Left kidney (tissue), 2 donors: ENCODE data around the gene MAN2A1. TPM values are rescaled to one million over a fixed set of nuclear protein-coding genes. Genes with fewer than 3 reads are reported as not detected.

Source experiments
- DNase-seq: peaks from one replicate; pipeline ENCODE4 v3.0.0-alpha.2; 2013
- polyA plus RNA-seq: library from polyadenylated mRNA; unstranded; fragments of 120-200 nt; gene quantifications from one replicate; pipeline ENCODE4 v1.2.1, GENCODE V29; 2013; ENCODE audit not compliant: insufficient read length

The MAN2A1 gene
- polyA plus RNA-seq, 1 donor = 86.1 TPM

DNA sequence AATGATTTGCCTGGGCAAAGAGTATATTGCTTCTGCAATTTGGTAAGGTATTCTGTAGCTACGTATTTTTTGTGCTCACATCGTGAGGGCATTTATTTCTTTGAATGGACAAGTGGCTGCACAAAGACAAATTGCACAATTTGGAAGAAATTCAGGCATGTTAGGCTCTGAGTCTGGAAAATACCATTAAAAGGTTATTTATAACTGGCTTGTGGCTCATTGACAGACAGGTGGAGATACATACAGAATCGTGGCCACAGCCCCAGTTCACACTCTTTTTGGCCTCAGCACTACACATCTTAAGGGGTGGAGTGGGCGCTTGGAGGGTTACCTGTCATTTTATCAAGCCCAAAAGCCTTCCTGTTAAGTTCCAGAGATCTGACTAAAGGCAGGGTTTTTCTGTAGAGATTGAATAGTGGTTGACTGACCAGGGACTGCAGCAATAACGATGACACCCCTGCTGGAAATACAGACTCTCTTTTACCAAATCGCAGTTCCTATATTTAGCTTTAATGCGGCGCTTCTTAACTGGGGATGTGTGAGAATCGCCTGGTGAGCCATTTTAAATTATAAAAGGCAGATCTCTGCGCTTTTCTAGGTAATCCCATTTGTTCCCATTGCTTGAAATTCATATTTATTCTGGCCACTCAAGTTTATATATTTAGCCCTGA, 14.7 kb downstream of the MAN2A1 start:
- no peak for DNase-seq

- no peak for DNase-seq
Observed at GRCh38 chr5:109705596-109705995, 15.9 kb downstream of the MAN2A1 start.

GRCh38 chr5:109706095-109706494, 16.4 kb downstream of the MAN2A1 start:
- DNase-seq = no peak

DNA sequence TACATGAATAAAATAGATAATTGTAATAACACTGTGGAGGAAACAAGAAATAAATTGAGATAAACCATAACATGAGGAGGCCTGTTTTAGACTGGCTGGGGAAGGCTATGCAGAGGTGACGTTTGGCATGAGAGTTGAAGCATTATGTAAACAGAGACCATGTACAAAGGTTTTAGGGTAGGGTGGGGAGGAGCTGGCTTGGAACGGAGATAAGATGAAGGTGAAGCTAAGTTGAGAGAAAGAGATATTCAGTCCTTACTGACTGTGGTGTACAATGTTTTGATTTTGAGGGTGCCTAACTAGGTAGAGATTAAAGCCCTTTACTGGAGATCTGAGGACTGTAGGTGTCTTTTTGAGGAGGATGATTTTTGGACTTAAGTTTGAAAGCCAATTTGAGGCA, 17.8 kb downstream of the MAN2A1 start:
- DNase-seq = no peak

DNA sequence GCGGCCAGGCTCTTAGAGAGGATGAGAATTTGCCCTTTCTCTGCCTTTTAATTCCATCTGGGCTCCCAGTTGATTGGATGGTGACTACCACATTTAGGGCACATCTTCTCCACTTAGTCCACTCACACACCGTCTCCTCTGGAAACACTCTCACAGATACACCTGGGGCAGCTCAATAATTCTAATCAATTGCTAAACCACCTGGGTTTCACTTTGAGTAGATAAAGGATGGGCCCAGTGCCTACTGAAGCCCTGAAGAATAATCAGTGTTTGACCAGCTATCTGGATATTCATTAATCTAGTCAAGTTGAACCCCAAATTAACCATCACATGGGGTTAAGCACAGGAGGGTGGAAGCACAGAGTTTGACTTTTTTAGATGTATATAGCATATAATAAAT, 19.1 kb downstream of the MAN2A1 start:
- no peak for DNase-seq

- no peak for DNase-seq
Observed at GRCh38 chr5:109709225-109709624, 19.5 kb downstream of the MAN2A1 start.

DNA sequence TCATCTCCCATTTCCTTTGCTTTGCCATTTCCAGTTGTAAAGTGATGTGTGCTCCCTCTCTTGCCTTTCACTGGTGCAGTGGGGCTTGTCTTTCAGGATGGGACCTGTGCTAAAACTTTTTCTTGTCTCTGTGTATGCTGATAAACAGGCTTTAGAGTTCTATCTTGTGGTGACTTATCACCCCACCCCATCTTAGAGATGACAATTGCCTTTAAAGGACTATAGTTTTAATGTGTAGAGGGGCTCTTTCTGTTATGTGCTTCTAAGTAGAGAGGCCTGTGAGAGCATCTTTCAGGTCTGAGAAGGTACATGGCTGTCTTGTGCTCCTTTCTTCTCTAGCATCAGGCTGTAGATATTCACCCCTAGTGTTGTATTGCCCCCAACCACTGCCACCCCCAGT, 21.9 kb downstream of the MAN2A1 start:
- no peak for DNase-seq

DNA sequence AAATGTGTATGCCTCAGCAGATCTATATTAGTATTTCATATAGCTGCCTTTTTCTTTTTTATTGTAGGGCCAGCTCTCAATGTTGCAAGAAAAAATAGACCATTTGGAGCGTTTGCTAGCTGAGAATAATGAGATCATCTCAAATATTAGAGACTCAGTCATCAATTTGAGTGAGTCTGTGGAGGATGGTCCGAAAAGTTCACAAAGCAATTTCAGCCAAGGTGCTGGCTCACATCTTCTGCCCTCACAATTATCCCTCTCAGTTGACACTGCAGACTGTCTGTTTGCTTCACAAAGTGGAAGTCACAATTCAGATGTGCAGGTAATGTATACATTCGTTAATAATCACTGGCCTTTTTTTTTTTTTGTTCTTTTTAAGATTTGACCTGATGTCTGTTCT, 23.7 kb downstream of the MAN2A1 start:
- DNase-seq = no peak

DNA sequence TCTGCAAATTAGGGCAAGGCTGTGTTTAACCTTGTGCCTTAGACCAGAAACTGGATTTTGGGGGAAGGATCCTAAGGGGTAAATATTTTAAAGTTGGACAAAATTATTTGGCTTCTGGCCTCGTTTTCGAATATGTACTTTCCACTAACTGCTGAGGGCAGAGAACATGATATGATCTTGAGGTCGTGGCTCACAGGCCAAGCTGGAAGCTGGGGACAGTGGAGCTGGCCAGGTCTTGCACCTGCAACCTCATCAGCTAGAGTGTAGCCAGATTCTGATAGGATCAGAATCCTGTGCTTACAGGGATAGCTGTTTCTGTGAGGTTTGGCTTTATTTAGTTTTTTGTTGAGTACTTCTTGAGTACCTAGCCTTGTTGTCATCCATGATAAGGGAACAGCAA, 24.9 kb downstream of the MAN2A1 start:
- no peak for DNase-seq

DNA sequence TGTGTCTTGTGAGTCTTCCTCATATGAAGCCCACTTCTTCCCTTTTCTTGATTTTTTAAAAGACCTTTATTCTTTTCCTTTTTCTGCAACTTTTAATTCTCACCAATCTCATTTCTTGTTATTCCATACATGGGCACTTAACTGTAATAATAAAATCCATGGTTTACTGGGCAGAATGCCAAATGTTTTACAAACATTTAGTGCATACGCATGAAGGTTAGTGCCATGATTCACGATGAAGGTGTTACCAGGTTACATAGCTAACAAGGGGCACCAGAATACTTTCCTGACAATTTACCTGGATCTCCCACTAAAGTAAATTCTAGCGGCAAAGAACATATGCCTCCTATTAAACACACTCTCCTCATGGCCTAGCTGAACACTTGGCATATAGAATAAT, 28.5 kb downstream of the MAN2A1 start:
- DNase-seq = no peak

GRCh38 chr5:109718632-109719031, 28.9 kb downstream of the MAN2A1 start:
- DNase-seq = no peak

DNA sequence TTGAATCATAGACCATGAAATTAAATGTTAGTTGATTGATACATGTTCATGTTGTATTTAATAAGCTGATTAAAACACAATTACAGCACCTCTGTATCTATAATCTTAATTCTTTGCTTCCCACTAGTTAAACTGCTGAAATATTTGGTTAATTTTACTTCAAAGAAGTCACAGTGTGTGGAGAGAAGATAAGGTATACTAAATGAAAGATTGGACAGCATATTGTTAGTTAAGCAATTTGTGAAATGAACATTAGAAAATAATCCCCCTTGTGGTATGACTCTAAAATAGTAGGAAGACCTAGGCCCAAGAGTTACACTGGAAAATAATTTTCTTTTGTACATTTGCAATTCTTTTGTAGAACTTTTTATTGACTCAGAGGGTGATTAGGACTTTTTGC, 30.3 kb downstream of the MAN2A1 start:
- no peak for DNase-seq

- DNase-seq = no peak
Observed at GRCh38 chr5:109721741-109722140, 32.0 kb downstream of the MAN2A1 start.

DNA sequence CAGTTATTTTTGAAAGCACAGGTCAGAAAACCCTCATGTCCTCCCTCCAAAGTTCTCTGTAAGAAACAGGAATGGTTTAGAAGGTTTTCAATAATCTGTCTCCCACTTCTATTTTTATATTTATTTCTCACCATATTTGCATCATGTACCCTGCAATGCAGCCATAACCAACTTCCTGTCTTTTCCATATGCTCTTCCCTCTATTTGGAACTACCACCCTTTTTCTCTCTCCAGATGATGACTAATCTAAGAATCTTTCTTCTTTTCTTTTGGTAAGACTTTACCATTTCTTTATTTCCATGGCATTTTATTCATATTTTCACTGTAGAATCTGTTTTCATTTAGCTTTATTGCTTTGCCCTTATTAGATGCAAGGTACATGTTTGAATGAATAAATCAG, 33.9 kb downstream of the MAN2A1 start:
- no peak for DNase-seq

DNA sequence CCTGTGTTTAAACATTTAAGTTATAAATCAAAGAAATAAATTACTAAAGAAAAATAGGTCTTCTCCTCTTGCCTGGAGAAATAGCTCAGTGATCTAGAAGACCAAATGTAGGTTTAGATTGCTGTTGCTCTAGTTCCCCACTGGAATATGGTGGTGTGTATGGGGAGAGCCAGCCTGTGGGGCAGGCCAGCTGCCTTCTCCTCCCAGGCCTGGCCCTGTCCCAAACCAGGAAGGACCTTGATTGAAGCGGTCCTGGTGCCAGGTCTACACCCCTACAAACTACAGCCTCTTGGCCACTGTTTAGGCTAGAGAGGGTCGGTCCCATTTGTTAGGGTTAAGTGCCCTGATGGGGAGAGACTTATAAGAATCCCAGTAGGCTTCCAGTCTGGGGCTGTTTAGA, 35.4 kb downstream of the MAN2A1 start:
- no peak for DNase-seq

GRCh38 chr5:109739741-109740728, 50.3 kb downstream of the MAN2A1 start:
- peak; percentile 39 for DNase-seq

- no peak for DNase-seq
Observed at GRCh38 chr5:109740966-109741365, 51.2 kb downstream of the MAN2A1 start.

GRCh38 chr5:109741390-109741789, 51.7 kb downstream of the MAN2A1 start:
- no peak for DNase-seq

- no peak for DNase-seq
Observed at GRCh38 chr5:109743041-109743531, 53.4 kb downstream of the MAN2A1 start.

DNA sequence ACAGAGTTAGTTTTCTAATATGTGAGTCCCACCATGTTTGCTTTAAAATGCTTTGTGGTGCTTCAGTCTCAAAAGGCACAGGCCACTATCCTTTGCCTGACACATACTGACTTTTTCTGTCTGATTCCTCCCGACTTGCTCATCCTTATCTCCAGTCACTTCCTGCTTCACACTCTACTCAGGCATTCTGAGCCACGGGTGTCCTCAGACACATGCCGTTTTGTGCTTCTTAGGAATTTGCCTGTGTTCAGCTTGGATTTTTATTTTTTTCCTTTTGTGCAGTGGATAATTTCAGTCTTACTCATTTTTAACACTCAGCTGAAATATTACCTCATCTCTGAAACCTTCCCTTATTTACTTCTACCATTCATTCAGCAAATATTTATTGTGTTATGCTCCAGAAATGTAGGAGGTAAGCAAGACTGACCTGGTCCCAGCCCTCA, 54.1 kb downstream of the MAN2A1 start:
- no peak for DNase-seq

- DNase-seq = no peak
Observed at GRCh38 chr5:109744261-109744660, 54.5 kb downstream of the MAN2A1 start.

DNA sequence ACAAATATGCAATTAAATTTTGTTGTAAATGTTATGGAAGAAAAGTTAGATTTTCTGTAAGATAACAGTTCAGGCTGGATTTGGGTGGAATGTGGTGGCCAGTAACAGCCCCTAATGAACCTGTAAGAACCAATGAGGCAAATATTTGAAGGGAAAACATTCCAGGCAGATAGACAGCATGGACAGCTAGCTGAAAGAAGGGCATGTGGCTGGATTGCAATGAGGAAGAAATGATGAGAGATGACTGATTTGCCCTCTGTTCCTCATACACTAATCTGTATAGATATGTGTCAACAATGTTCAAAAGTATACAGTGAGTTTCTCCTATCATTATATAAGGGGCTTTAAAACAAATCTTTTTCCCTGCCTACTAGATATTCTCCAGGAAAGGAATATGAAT, 58.8 kb downstream of the MAN2A1 start:
- no peak for DNase-seq

DNA sequence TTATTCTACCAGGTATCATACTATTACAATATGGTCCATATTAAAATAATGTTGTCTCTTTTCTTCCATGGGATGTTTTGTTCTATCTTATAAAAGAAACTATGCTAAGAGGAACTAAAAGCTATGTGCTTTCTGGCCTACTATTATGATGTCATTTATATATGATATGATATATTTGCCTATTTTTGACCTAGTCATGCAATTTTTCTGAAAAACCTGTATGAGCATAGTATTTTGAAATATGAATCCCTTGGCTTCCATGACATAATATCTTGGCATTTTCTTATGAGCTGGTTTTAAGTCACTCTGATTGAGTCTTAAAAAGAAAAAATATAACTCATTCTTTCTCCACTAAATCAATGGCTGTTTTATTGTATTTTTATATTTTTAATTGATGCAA, 60.7 kb downstream of the MAN2A1 start:
- DNase-seq = no peak
